Measurements from ENCODE around the gene CHMP6. TPM values are rescaled to one million over a fixed set of nuclear protein-coding genes. Genes with fewer than 3 reads are reported as not detected.

Gene CHMP6
- total and polyA plus RNA-seq, 4 donors = 9.6 to 24.0 (median 16.7) TPM

DNA sequence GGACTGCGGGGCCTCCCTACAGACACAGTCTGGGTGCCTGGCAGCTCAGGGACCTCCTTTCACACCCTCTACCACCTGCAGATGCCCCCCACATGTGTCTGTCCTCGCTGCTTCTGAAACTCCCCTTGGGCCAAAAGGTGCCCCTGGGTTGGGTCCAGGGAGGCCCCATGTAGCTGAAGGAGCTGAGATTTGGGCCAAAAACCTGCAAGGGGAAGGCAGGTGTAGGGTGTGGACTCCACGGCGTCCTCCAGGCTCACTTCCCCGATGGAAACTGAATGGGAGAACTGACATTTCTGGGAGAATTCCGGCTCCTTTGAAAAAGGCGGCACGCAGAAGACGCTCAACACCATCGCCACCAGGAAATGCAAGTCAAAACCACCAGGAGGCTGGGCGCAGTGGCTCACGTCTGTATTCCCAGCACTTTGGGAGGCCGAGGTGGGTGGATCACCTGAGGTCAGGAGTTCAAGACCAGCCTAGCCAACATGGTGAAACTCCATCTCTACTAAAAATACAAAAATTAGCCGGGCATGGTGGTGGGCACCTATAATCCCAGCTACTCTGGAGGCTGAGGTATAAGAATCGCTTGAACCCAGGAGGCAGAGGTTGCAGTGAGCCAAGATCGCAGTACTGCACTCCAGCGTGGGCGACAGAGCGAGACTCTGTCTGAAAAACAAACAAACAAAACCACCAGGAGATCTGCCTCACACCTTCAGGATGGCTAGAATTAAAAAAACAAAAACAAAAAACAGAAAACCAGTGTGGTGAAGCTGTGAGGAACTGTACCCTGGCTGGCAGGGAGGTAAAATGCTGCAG is 30.1 kb downstream of the CHMP6 start:
- Histone ChIP-seq H3K9ac (ENCODE audit: low read depth in 1 of 2, low read length in 2 of 2) (no peak overlapping the region), H3K27ac (ENCODE audit: low read depth in 1 of 2, low read length in 2 of 2) (no peak overlapping the region), H3K27me3 (ENCODE audit: control insufficient read depth in 4 of 4, insufficient read depth in 4 of 4, low read length in 3 of 4) (no peaks in the 10 kb centered on the region), H3K4me3 (ENCODE audit: low read depth in 1 of 3, low read length in 3 of 3) (no peak overlapping the region), H3K9me3 (ENCODE audit: control insufficient read depth in 4 of 4, low read length in 3 of 4) (no peaks in the 10 kb centered on the region), H3K36me3 (ENCODE audit: control insufficient read depth in 4 of 4, insufficient read depth in 3 of 4, low read depth in 1 of 4, low read length in 3 of 4) (no peaks in the 10 kb centered on the region), H3K4me1 (ENCODE audit: control insufficient read depth in 4 of 4, insufficient read depth in 4 of 4, low read length in 3 of 4) (peaks cover 3 to 17% (median 4%) of the 10 kb centered on the region in 4 donors)
- 90% methylated on average over 19 of the region's 19 CpGs for WGBS
- DNase-seq (ENCODE audit: low spot score) = no peak
- TF ChIP-seq HNF4G (IDR thresholded peaks at IDR 0.05) (no peak), FOXA2 (IDR thresholded peaks at IDR 0.05) (no peak), GABPA (IDR thresholded peaks at IDR 0.05 in 1 of 2, conservative IDR thresholded peaks at IDR 0.05 in 1 of 2) (no peak), HNF4A (conservative IDR thresholded peaks at IDR 0.05) (no peak), RXRA (IDR thresholded peaks at IDR 0.05) (no peak), SP1 (IDR thresholded peaks at IDR 0.05) (no peak)
- TF ChIP-seq, protein P1, sequence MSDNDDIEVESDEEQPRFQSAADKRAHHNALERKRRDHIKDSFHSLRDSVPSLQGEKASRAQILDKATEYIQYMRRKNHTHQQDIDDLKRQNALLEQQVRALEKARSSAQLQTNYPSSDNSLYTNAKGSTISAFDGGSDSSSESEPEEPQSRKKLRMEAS (IDR thresholded peaks at IDR 0.05) = no peak
- TF ChIP-seq, protein P2, sequence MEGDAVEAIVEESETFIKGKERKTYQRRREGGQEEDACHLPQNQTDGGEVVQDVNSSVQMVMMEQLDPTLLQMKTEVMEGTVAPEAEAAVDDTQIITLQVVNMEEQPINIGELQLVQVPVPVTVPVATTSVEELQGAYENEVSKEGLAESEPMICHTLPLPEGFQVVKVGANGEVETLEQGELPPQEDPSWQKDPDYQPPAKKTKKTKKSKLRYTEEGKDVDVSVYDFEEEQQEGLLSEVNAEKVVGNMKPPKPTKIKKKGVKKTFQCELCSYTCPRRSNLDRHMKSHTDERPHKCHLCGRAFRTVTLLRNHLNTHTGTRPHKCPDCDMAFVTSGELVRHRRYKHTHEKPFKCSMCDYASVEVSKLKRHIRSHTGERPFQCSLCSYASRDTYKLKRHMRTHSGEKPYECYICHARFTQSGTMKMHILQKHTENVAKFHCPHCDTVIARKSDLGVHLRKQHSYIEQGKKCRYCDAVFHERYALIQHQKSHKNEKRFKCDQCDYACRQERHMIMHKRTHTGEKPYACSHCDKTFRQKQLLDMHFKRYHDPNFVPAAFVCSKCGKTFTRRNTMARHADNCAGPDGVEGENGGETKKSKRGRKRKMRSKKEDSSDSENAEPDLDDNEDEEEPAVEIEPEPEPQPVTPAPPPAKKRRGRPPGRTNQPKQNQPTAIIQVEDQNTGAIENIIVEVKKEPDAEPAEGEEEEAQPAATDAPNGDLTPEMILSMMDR (IDR thresholded peaks at IDR 0.05; ENCODE audit: low read depth, low read length, missing input control) = no peak

DNA sequence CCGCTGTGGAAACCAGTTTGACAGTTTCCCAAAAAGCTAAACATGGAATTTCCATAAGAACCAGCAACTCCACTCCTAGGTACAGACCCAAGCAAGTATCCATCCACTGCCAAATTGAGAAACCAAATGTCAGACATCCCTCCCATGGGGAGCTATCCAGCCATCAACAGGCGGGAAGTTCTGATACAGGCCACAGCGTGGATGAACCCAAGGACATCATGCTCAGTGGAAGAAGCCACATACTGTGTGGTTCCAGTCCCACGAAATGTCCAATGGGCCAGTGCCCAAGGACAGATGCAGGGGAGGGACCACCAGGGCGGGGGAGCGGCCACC is 30.7 kb downstream of the CHMP6 start:
- H3K4me1 ChIP-seq (ENCODE audit: control insufficient read depth in 4 of 4, insufficient read depth in 4 of 4, low read length in 3 of 4) = peaks cover 3 to 20% (median 5%) of the 10 kb centered on the region in 4 donors
- TF ChIP-seq, protein P3, sequence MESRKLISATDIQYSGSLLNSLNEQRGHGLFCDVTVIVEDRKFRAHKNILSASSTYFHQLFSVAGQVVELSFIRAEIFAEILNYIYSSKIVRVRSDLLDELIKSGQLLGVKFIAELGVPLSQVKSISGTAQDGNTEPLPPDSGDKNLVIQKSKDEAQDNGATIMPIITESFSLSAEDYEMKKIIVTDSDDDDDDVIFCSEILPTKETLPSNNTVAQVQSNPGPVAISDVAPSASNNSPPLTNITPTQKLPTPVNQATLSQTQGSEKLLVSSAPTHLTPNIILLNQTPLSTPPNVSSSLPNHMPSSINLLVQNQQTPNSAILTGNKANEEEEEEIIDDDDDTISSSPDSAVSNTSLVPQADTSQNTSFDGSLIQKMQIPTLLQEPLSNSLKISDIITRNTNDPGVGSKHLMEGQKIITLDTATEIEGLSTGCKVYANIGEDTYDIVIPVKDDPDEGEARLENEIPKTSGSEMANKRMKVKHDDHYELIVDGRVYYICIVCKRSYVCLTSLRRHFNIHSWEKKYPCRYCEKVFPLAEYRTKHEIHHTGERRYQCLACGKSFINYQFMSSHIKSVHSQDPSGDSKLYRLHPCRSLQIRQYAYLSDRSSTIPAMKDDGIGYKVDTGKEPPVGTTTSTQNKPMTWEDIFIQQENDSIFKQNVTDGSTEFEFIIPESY (IDR thresholded peaks at IDR 0.05) = no peak
- no peak for TF ChIP-seq RXRA (IDR thresholded peaks at IDR 0.05)
- no peak for DNase-seq (ENCODE audit: low spot score)
- no peak overlapping the region for H3K27ac ChIP-seq (ENCODE audit: low read depth in 1 of 2, low read length in 2 of 2)
- H3K27me3 ChIP-seq (ENCODE audit: control insufficient read depth in 4 of 4, insufficient read depth in 4 of 4, low read length in 3 of 4) = no peaks in the 10 kb centered on the region
- no peaks in the 10 kb centered on the region for H3K9me3 ChIP-seq (ENCODE audit: control insufficient read depth in 4 of 4, low read length in 3 of 4)
- H3K9ac ChIP-seq (ENCODE audit: low read depth in 1 of 2, low read length in 2 of 2) = no peak overlapping the region
- H3K36me3 ChIP-seq (ENCODE audit: control insufficient read depth in 4 of 4, insufficient read depth in 3 of 4, low read depth in 1 of 4, low read length in 3 of 4) = no peaks in the 10 kb centered on the region
- 79% methylated on average over 6 of the region's 6 CpGs for WGBS
- no peak overlapping the region for H3K4me3 ChIP-seq (ENCODE audit: low read depth in 1 of 3, low read length in 3 of 3)

DNA sequence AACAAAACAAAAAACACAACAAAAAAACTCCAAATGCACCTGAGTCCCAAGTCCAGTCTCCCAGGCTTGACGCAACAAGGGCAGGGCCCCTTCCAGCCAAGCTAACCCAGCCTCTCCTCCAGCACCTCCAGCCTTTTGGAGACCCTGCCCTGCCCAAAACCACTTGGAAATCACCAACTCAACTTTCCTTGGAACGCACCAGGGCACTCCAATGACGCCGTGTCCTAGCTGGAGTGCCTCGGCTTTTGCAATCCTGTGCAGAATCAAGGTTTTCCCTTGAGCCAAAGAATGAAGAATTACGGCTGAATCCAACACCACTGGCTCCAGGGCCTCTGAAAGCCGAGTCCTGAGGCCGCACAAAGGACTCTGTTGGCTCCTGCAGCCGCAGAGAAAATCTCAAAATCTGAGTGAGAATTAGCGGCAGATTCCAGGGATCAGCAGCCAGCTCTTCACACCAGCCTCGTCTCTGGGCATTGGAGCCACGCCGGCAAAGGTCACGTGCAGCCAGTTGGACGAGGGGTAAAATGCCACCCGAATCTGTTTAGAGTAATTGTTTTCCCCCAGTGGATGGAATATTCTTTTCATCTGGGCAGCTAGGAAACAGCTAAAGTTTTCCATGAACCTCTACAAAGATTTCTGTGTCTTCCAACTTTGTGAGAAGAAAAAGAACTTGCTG is 33.6 kb downstream of the CHMP6 start:
- H3K4me1 ChIP-seq (ENCODE audit: control insufficient read depth in 4 of 4, insufficient read depth in 4 of 4, low read length in 3 of 4) = peaks cover 3 to 20% (median 5%) of the 10 kb centered on the region in 4 donors
- H3K27ac ChIP-seq (ENCODE audit: low read depth in 1 of 2, low read length in 2 of 2) = no peak overlapping the region
- WGBS = 75% methylated on average over 16 of the region's 16 CpGs
- H3K9me3 ChIP-seq (ENCODE audit: control insufficient read depth in 4 of 4, low read length in 3 of 4) = no peaks in the 10 kb centered on the region
- no peak for DNase-seq (ENCODE audit: low spot score)
- H3K9ac ChIP-seq (ENCODE audit: low read depth in 1 of 2, low read length in 2 of 2) = no peak overlapping the region
- H3K27me3 ChIP-seq (ENCODE audit: control insufficient read depth in 4 of 4, insufficient read depth in 4 of 4, low read length in 3 of 4) = no peaks in the 10 kb centered on the region
- no peak overlapping the region for H3K4me3 ChIP-seq (ENCODE audit: low read depth in 1 of 3, low read length in 3 of 3)
- no peaks in the 10 kb centered on the region for H3K36me3 ChIP-seq (ENCODE audit: control insufficient read depth in 4 of 4, insufficient read depth in 3 of 4, low read depth in 1 of 4, low read length in 3 of 4)
- TF ChIP-seq HNF4A (conservative IDR thresholded peaks at IDR 0.05) = peak; percentile 71 to 76
- no peak for TF ChIP-seq GABPA (IDR thresholded peaks at IDR 0.05 in 1 of 2, conservative IDR thresholded peaks at IDR 0.05 in 1 of 2)
- TF ChIP-seq, protein P4, sequence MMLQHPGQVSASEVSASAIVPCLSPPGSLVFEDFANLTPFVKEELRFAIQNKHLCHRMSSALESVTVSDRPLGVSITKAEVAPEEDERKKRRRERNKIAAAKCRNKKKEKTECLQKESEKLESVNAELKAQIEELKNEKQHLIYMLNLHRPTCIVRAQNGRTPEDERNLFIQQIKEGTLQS (IDR thresholded peaks at IDR 0.05) = no peak
- TF ChIP-seq YY1 (IDR thresholded peaks at IDR 0.05) = no peak

Data from liver (tissue), 9 donors.